Renal cortex interstitium (tissue), 15 donors: Measurements from ENCODE around the gene STING1. TPM values are rescaled to one million over a fixed set of nuclear protein-coding genes. Genes with fewer than 3 reads are reported as not detected.
"Not testable (repeated sequence)": the region's sequence is repeated elsewhere in the genome, so short reads cannot be mapped to it uniquely, and the experiment has no call there.

ENCODE experiments used
- DNase-seq, 11 donors: peaks; one replicate each; pipeline ENCODE4 v3.0.0-alpha.2; 2013; ENCODE audit warnings: low read depth in 9 of 11, low spot score in 4 of 11; ENCODE audit errors: extremely low read depth in 1 of 11
- long read RNA-seq, 16 experiments: transcript quantifications; one replicate each; lab custom pipeline, GENCODE V29; 2026
- polyA plus RNA-seq, 3 donors: library from polyadenylated mRNA; unstranded; fragments of 120-200 nt; gene quantifications; one replicate each; pipeline ENCODE4 v1.2.1, GENCODE V29; 2013; ENCODE audit not compliant: insufficient read length in 3 of 3

Gene STING1
- polyA plus RNA-seq, result 10 to 100 TPM; 24.7 to 37.7 (median 36.8) TPM
- long read RNA-seq, donor 1, partial matches to known transcripts, result 0 of 4 reads
- long read RNA-seq, donor 1, other reads (novel, unspliced or antisense), result 0 of 4 reads
- long read RNA-seq, donor 2, partial matches to known transcripts, result 0 of 5 reads
- long read RNA-seq, donor 2, other reads (novel, unspliced or antisense), result 0 of 5 reads
- long read RNA-seq, donor 3, partial matches to known transcripts, result 0 of 6 reads
- long read RNA-seq, donor 3, other reads (novel, unspliced or antisense), result 0 of 6 reads
- long read RNA-seq, donor 4, partial matches to known transcripts, result 0 of 3 reads
- long read RNA-seq, donor 4, other reads (novel, unspliced or antisense), result 0 of 3 reads
- long read RNA-seq, donor 5, result 0 reads
- long read RNA-seq, donor 6, partial matches to known transcripts, result 0 of 2 reads
- long read RNA-seq, donor 6, other reads (novel, unspliced or antisense), result 0 of 2 reads
- long read RNA-seq, donor 7, partial matches to known transcripts, result 0 of 5 reads
- long read RNA-seq, donor 7, other reads (novel, unspliced or antisense), result 0 of 5 reads
- long read RNA-seq, donor 8, result 0 reads
- long read RNA-seq, donor 9, partial matches to known transcripts, result 0 of 2 reads
- long read RNA-seq, donor 9, other reads (novel, unspliced or antisense), result 0 of 2 reads
- long read RNA-seq, donor 10, partial matches to known transcripts, result 0 of 1 reads
- long read RNA-seq, donor 10, other reads (novel, unspliced or antisense), result 0 of 1 reads
- long read RNA-seq, donor 11, partial matches to known transcripts, result 0 of 2 reads
- long read RNA-seq, donor 11, other reads (novel, unspliced or antisense), result 0 of 2 reads
- long read RNA-seq, donor 12, partial matches to known transcripts, result 0 of 2 reads
- long read RNA-seq, donor 12, other reads (novel, unspliced or antisense), result 0 of 2 reads
- long read RNA-seq, donor 13, result 0 reads
- long read RNA-seq, donor 14, partial matches to known transcripts, result 5 of 10 reads
- long read RNA-seq, donor 14, other reads (novel, unspliced or antisense), result 0 of 10 reads
- long read RNA-seq, donor 15, partial matches to known transcripts, result 0 of 3 reads
- long read RNA-seq, donor 15, other reads (novel, unspliced or antisense), result 0 of 3 reads
- long read RNA-seq, donor 16, partial matches to known transcripts, result 0 of 5 reads
- long read RNA-seq, donor 16, other reads (novel, unspliced or antisense), result 0 of 5 reads

DNA sequence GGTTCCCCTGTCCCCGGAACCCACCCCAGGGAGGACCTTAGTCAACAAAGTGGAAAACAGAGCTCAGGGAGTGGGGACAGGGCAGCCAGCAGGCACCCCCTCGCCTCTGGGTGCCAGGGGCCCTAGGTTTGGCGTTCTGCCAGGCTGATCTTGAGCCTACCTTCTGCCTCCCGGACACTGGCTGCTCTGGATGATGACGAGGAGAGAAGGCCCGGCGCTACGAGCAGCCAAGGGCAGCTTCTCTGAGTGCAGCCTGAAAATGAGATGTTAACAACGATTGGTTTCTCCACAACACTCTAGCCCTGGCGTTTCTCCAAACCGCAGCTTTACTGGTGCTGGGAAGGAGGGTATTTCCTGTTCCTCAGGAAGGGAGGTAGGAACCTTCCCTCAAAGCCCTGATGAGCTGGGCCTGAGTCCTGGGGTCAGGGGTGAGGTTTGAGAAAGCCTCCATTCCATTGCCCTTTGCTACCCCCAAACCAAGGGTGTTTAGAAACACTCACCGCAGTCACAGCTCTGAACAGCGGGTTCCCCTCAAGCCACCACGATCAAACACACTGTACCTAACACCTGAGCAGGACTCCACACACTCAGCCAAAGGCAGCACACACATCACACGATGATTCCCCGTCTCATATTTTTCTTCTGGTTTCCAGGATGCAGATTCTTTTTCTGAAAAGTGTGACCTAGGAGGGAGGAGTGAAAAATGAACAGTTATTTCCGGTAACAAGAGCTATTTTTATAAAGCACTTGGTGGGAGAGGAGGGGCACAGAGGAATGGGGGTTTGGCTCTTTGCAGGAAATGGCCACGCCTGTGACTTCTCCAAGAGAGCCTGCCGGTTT is at the start of gene STING1:
Gene STING1 (minus strand): TSS at position 709 of the 840 bp plus-strand sequence. CDS start 1,054 bp downstream, outside the sequence.
- DNase-seq, result peak in 9 of 11 donors; percentile 57 to 85 (median 67)

DNA sequence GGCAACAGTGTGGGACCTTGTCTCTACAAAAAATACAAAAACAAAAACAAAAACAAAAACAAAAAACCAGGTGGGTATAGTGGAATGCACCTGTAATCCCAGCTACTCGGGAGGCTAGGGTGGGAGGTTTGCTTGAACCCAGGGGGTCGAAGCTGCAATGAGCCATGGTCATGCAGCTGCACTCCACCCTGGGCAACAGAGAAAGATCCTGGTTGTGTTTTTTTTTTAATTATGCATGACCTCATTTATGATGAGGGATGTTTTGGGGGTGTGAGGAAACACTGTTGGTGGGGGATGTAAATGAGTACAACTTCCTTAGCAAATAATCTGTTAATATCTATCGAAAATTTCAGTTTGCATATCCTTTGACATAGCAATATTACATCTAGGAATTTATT is 49.2 kb upstream of the STING1 start:
- no peak for DNase-seq

DNA sequence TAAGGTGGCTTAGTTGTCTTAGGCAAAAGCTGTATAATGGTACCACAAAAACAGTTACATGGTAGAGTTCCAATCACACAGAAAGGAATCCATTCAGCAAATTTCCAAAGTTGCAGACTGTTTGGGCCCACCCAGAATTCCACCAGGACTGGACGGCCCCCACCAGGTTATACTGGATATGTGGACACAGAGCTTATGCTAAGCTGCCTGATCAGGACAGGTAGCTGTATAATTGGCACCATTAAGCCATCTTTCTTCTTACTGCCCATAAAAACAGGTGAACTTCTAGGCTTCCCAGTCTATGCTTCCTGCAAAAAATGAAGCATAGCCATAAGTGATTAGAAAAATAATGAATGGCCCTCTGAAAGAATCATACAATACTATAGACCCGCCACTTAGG is 47.5 kb upstream of the STING1 start:
- not testable (repeated sequence) for DNase-seq

DNA sequence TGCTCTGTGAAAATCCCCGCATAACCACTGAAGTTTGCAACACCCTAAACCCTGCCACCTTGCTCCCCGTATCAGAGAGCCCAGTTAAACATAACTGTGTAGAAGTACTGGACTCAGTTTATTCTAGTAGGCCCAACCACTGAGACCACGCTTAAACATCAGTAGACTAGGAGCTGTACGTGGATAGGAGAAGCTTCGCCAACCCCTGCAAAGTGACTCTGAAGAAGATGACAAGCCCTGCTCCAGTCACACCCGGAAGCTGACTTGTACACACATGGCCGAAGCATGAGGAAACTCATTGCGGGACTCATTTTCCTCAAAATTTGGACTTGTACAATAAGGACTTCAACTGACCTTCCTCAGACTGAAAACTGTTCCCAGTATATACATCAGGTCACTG is 46.1 kb upstream of the STING1 start:
- not testable (repeated sequence) for DNase-seq

DNA sequence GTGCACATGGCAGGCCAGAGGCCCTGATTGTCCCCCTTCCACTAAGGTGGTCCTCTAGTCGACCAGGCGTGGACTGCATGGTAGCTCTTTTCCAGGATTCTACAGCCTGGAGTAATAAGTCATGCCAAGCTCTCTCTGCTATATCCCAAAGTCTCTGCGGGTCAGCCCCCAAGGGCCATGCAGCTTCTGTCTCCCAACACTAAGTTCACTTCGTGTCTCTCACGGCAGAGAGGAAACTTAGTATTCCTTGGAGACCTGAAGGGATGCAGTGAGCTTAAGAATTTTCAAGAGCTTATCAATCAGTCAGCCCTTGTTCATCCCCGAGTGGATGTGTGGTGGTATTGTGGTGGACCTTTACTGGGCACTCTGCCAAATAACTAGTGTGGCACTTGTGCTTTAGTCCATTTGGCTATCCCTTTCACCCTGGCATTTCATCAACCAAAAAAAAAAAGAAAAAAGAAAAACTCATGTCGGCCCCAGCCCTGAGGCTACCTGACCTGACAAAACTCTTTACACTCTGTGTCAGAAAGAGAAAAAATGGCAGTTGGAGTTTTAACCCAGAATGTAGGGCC is 45.4 kb upstream of the STING1 start:
- not testable (repeated sequence) for DNase-seq

DNA sequence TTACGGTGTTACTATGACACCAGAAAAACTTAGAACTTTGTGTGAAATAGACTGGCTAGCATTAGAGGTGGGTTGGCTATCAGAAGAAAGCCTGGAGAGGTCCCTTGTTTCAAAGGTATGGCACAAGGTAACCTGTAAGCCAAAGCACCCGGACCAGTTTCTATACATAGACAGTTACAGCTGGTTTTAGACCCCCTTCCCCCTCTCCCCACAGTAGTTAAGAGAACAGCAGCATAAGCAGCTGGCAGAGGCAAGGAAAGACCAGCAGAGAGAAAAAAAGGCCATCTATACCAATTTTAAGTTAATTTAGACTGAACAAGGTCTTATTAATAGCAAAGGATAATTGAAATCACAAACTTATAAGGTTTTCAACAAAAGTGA is 44.5 kb upstream of the STING1 start:
- not testable (repeated sequence) for DNase-seq

DNA sequence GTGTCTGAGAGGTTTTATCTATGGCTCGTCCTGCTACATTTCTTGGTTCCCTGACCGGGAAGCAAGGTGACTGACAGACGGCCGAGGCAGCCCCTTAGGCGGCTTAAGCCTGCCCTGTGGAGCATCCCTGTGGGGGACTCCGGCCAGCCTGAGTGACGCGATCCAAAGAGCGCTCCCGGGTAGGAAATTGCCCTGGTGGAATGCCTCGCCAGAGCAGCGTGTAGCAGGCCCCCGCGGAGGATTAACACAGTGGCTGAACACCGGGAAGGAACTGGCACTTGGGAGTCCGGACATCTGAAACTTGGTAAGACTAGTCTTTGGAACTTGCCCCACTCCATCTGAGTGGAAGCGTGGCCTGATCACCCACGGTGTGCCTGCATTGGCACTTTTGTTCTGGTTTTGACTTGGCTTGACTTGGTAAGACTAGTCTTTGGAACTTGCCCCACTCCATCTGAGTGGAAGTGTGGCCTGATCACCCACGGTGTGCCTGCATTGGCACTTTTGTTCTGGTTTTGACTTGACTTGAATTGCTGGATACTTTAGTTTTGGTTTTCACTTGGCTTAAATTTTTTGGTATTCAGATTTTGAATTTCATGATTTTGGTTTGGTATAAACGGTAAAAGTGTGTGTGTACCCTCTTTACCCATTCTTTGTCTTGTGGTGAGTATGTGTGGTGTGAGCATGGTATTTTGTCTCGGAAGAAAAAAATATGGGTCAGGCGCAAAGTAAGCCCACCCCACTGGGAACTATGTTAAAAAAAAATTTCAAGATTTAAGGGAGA is 43.9 kb upstream of the STING1 start:
- not testable (repeated sequence) for DNase-seq

DNA sequence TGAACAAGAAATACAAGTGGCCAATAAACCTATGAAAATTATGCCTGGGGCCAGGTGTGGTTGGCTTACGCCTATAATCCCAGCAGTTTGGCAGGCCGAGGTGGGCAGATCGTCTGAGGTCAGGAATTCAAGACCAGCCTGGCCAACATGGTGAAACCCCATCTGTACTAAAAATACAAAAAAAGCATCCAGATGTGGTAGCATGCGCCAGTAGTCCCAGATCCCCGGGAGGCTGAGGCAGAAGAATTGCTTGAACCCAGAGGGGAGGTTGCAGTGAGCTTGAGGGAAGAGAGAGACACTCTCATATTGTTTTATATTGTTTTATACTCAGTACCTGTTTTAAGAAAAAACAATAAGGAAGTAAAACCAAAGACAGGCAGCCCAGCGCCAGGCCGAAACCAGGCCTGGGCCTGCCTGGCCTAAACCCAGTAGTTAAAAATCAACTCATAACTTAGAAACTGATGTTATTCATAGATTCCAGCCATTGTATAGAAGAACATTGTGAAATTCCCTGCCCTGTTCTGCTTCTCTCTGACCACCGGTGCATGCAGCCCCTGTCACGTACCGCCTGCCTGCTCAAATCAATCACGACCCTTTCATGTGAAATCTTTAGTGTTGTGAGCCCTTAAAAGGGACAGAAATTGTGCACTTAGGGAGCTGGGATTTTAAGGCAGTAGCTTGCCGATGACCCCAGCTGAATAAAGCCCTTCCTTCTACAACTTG is 43.2 kb upstream of the STING1 start:
- DNase-seq, result not testable (repeated sequence)

DNA sequence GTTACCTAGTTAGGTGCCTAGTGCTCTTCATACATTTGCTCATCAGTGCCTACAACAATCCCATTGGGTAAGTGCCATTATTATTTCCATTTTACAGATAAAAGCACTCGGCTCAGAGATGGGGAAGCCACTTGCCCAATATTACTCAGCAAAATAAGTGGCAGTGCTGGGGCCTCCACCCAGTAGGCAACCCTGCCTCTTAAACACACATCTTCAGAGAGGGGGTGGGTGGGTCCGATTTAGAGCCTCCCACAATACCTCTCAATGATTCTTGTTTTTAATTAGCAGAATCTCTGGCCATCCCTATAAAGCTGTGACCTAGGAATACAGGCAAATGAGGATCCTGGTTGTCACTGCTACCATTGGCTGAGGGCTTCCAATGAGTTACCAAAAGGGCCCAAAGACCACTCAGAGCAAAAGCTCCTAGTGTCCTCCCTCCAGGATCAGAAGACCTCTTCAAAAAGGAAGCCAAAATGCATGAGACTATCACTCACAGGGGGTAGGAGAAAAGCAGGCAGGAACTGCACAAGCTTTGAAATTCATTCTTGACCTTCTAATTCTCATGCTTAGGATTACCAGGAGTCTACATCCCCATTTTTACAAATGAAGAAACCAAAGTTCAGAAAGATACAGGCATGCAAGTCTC is 42.5 kb upstream of the STING1 start:
- DNase-seq, result no peak

DNA sequence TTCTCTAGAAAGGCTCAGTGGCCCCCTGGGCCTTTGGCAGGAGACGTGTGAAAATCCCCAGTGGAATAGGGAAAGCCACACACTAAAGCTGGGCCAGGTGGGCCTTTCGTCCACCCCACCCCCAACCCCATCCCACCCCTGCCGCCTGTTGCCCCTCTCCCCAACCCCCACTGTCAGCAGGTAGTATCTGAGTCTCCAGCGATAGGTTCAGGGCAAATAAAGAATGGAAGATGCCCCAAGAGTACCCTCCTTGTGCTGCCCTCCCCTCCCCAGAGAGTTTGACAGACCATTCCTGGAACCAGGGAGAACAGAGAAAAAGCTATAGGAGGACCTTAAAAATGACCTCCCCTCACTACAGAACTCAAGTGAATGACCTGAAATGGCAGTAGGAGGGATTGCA is 41.9 kb upstream of the STING1 start:
- DNase-seq, result no peak

DNA sequence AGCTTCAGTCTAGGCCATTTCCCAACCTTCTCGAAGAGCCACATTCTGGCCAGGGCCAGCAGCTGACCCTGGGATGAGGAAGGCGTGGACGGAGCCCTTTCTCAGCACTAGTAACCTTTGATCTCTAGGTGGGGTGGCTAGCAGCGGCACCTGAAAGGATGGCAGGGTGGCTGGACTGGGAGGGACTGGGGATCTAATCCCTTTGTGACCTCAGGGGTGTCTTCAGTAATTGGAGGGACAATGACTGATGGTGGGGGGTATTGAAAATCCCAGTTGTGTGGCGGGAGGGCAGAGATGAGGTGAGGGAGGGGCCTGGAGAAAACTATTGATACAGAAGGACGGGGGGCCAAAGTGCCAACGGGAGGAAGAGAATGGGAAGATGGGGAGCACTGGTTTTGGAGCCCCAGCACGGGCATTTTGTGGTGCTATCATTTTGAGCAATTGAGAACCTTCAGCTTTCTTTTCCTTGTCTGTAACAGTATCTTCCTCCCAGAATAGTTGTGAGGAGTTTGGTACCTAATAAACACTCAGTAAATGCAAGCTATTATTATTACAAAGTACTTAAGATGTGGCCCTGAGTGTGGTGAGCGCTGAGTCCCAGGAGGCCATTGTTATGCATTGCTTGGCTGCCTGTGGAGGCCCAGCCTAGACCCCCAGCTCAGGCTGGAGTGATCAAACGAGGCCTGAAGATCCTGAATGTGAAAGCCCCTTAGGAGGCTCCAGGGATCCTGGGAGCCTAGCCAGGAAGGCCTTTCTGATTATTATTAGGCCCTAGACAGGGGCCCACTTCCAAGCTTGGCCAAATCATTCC is 41.3 kb upstream of the STING1 start:
- no peak for DNase-seq

DNA sequence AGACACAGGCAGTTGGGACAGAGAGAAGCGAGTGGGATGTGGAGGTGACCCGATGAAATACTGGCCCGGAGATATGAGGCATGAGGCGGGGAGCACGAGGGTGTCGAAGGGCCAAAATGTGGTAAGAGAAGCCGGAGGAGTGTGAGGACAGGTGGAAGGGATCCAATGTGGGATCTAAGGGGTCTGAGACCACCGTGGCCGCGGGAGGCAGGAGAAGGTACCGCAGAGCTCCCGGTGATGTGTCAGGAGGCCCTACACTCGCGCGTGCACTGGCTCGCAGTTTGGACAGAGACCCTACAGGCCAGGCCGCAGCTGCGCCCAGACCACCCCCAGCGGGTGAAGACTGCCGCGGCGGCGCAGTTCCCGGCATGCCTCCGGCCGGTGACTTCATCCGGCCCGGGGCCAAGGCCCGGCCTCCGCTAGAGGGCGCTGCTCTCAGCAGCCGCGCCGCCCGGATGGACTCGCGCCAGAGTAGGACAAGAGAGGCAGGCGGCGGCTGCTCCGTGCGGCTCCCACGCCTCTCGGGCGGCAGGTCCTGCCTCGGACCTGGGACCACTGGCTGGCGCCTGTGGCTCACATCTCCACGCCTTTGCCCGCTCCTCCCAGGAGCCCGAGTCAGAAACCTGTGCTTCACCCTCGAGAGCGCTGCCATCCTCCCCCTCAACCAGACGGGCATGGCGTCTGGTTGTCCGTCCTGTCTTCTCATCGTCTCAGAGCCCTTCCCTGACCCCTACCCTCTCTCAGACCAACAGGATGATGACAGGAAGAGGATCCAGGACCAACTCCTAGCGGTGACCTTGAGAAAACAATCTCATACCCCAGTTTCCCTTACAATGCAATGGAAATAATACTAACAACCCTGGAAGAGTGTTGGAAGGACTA is 35.4 kb upstream of the STING1 start:
- peak; percentile 87 to 94 (median 91) for DNase-seq

DNA sequence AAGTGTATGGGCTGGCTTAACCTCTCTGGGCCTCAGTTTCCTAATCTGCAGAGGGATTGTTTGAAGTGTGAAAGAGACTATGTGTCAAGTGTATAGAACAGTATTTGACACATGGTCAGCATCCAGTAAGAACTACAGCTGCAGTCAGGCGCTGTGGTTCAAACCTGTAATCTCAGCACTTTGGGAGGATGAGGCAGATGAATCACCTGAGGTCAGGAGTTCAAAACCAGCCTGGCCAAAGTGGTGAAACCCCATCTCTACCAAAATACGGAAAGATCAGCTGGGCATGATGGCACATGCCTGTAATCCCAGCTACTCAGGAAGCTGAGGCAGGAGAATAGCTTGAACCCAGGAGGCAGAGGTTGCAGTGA is 31.9 kb upstream of the STING1 start:
- DNase-seq, result no peak

DNA sequence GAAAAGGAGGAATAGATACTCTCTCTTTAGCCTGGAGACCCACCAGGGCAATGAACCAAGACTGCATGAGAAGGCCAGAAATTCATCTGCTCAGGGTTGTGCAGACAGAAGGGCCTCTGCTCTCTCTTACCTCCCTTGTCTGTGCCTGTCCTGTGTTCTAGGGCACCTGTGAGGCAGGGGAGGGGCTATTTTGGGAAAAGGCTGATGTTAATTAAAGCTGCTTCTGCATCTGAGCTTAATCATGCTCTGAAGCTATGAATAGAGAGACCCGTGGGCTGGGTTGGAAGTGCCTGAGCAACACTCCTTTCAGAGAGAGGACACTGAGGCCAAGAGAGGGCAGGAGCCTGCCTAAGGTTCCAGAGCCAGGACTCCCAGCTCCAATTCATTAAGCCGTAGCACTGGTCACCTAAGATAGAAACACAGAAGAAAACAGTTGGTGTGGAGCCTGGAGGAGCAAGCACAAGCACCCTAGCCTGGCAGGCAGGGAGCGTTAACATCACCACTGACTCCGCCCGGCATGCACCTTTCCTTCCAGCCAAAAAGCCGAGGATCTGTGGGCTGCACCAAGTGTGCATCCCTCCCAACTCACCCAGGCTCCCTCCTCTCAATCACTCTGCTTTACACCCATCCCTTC is 31.4 kb upstream of the STING1 start:
- no peak for DNase-seq
